Gastrocnemius medialis (tissue), 4 donors: ENCODE results near the gene HCAR3.

Experiments
- POLR2A ChIP-seq, 2 donors: fragments of 450-650 bp; IDR thresholded peaks; one replicate each; pipeline ENCODE4 v1.6.1; 2017; ENCODE audit warnings: antibody characterized with exemption in 2 of 2, mild to moderate bottlenecking in 2 of 2, moderate library complexity in 2 of 2
- TF ChIP-seq, protein P1 (sequence below), 5 experiments: fragments of 450-650 bp in 3 of 5; fragments of 200-600 bp in 2 of 5; sonication (generic) in 2 of 5; IDR thresholded peaks in 4 of 5; conservative IDR thresholded peaks in 1 of 5; 1 replicate in 4 of 5; 2 replicates in 1 of 5; pipeline ENCODE4 v1.5.1; 2016 to 2019; ENCODE audit warnings: antibody characterized with exemption in 5 of 5, mild to moderate bottlenecking in 3 of 5, moderate library complexity in 3 of 5

DNA sequence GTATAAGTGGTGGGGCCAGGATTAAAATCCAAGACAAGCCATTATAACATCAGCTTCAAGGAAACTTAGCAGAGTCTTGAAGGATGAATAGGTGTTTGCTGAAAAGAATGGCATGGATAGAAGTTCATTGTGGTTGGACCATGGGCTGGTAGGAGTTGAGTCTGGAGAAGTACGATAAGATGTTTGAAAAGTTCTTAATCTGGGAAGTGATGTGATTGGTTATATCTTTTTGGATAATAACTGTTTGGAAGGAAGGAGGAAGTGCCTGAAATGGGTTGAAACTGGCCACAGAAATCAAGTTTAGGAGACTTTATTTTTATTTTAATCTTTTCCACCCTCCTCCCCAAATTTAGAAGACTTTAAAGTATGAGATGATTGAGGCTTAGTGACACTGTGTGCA, 41.0 kb upstream of the HCAR3 start:
- TF ChIP-seq, protein P1, sequence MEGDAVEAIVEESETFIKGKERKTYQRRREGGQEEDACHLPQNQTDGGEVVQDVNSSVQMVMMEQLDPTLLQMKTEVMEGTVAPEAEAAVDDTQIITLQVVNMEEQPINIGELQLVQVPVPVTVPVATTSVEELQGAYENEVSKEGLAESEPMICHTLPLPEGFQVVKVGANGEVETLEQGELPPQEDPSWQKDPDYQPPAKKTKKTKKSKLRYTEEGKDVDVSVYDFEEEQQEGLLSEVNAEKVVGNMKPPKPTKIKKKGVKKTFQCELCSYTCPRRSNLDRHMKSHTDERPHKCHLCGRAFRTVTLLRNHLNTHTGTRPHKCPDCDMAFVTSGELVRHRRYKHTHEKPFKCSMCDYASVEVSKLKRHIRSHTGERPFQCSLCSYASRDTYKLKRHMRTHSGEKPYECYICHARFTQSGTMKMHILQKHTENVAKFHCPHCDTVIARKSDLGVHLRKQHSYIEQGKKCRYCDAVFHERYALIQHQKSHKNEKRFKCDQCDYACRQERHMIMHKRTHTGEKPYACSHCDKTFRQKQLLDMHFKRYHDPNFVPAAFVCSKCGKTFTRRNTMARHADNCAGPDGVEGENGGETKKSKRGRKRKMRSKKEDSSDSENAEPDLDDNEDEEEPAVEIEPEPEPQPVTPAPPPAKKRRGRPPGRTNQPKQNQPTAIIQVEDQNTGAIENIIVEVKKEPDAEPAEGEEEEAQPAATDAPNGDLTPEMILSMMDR (IDR thresholded peaks at IDR 0.05 in 4 of 5, conservative IDR thresholded peaks at IDR 0.05 in 1 of 5): no peak
- no peak for TF ChIP-seq POLR2A (IDR thresholded peaks at IDR 0.05)
